GM12874 (cell line): ENCODE data around the gene AKT2.

Experiments used
- TF ChIP-seq, protein P1 (sequence below): IDR thresholded peaks from 2 replicates; pipeline ENCODE4 v1.5.1; 2011; ENCODE audit warnings: low read depth, mild to moderate bottlenecking, control low read depth, low read length, moderate library complexity; ENCODE audit not compliant: insufficient read depth

The AKT2 gene

DNA sequence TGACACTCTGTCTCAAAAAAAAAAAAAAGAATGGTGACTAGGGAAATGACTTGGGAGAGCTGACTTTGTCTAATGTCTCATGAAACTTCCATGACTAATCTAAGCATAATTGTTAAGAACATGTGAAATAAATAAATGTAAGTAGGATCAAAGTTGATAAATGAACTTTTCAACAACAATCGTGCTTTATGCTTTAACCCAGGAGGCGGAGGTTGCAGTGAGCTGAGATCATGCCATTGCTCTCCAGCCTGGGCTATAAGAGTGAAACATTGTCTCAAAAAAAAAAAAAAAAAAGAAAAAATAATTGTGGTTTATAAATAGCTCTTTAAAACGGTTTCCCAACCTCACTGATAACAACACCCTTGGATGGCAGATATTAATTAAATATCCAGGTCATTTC, 12.9 kb upstream of the AKT2 start:
- TF ChIP-seq, protein P1, sequence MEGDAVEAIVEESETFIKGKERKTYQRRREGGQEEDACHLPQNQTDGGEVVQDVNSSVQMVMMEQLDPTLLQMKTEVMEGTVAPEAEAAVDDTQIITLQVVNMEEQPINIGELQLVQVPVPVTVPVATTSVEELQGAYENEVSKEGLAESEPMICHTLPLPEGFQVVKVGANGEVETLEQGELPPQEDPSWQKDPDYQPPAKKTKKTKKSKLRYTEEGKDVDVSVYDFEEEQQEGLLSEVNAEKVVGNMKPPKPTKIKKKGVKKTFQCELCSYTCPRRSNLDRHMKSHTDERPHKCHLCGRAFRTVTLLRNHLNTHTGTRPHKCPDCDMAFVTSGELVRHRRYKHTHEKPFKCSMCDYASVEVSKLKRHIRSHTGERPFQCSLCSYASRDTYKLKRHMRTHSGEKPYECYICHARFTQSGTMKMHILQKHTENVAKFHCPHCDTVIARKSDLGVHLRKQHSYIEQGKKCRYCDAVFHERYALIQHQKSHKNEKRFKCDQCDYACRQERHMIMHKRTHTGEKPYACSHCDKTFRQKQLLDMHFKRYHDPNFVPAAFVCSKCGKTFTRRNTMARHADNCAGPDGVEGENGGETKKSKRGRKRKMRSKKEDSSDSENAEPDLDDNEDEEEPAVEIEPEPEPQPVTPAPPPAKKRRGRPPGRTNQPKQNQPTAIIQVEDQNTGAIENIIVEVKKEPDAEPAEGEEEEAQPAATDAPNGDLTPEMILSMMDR: no peak

DNA sequence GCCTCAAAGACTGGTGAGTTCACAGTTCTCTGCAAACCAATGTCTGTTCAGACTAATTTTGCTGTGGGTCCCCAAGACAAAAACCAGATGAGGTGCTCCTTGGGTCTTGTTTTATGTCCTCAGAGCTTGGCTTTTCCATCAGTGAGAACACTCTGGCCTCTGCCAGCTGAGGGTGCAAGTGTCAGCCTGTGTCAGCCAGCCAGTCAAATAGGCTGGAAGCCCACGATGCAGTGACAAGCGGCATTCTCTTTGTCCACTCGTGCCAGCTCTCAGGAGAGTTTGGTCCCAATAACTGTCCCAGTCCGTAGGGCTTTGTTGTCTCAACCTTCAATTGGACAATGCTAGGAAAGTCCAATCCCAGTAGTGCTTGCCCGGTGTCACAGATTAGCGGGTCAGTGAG, 9.4 kb upstream of the AKT2 start:
- TF ChIP-seq, protein P1: no peak

DNA sequence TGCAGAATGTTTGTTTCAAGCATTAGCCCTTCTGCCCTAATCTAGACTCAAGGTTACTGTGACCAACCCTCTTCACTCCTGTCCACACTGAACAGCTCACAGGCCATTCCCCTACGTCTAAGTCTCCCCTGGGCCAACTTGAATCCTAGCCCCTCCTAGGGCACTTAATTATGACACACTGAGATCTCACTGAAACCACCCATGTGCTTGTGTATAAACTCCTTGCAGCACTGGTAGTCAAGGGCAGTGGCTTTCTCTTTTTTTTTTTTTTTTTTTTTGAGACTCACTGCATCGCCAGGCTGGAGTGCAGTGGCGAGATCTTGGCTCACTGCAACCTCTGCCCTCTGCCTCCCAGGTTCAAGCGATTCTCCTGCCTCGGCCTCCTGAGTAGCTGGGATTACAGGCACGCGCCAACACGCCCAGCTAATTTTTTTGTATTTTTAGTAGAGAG, 1.9 kb upstream of the AKT2 start:
- TF ChIP-seq, protein P1: no peak

DNA sequence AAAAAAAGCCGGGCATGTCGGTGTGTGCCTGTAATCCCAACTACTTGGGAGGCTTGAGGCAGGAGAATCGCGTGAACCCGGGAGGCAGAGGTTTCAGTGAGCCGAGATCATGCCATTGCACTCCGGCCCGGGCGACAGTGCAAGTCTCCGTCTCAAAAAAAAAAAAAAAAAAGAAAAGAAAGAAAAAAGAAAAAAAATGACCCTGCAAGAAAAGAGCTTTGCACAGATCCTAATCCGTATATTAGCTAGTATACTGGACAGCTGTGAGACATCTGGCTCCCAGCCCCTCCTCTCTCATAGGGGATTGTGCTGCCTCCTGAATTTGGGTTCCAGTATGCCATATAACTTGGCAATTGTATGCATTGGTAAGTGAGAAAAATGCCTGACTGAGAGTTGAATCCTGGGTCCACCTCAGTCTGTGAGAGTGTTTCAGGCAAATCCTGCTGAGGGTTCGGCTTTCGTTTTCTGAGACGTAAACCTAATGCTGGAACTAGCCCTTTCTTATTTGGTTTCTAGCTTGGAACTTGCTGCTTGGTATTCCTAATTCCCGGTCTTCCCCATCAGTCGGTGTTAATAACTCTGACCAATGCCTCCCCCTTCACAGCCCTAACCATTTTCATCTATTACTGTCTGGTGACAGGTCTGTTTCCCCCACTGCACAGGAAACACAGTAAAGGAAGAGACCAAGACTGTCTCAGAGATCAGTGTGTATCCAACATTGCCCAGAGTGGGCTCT, 1.3 kb upstream of the AKT2 start:
- TF ChIP-seq, protein P1: no peak

DNA sequence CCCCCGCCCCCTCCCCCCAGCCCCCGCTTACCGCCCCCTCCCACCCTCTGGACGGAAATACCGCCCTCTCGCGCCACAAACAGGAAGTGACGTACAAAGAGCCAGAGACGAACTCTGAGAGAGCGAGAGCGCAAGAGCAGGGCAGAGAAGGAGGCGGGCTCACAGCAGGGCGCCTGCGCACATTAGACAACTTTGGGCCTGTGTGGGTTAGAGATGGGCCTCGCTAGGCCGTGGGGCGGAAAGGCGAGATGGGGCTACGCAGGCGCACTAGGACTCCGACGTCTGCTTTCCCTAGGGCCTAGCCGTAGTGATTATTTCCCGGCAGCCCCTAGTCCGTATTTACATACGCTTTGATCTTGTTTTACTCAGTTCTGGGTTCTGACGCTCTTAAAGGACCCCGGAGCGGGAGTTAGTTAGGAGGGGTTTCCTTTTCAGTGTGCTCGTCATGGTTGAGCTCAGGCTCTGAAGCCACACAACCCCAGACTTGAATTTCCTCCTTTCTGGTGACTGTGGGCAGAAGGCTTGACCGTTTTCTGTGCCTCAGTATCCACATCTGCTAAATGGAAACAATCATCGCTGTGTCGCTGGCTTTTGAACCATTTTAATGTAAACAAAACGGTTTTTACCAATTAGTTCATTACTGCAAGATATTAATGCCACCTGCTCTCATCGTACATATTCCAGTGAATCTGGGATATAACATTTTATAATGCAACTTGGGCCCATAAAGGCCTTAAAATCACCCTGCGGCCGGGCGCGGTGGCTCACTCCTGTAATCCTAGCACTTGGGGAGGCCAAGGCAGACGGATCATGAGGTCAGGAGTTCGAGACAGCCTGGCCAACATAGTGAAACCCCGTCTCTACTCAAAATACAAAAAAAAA, 449 bp upstream of the AKT2 start:
- TF ChIP-seq, protein P1: no peak

DNA sequence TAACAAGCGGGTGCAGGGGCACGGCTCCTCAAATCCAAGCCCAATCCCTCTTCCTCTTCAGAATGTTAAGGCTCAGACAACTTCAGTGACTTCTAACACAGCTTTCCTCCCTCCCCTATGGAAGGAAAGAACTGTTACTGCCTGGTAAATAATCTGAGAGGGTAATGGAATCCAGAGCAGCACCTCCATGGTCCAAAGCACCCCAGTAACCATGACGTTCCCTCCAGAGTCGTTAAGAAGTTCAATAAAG, 969 bp downstream of the AKT2 start:
- TF ChIP-seq, protein P1: no peak

DNA sequence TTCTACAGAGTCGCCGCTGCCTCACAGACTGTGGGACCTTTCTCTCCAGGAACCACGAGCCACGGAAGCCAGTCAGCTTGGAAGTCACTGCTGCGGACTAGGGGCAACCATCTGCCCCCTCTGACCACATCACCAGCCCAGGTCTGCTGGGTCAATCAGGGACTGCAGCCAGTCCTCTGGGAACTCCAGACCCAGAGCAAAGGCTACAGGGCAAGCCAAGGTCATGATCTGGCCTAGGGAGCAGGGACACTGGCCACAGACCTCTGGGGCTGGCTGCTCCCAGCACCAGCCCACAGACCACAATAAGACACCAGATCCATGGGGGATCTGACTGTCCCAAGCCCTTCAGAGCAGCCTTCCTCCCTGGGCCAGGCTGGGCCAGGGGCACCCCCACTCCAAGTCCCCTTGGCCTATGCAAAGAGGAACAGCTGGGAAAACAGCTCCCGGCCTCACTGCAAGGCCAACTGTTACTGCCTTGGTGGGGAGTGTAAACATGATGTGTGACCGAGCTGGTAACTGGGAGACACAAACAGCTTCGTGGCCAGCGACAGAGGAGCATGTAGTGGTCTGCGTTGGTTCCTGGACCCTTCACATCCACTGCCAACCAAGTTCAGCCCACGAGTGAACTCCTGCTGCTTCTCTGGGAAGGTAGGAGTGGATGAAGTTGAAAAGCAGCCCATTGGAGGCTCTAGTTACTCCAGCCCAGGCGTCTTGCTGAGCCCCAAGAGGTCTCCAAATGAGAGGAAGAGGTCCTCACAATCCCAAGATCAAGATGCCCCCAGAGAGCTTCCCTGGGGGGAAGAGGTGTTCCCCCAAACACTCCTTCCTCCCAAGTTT, 1.5 kb downstream of the AKT2 start:
- TF ChIP-seq, protein P1: no peak
